ENCODE measurements around the gene TUBB4B.

Gene TUBB4B

DNA sequence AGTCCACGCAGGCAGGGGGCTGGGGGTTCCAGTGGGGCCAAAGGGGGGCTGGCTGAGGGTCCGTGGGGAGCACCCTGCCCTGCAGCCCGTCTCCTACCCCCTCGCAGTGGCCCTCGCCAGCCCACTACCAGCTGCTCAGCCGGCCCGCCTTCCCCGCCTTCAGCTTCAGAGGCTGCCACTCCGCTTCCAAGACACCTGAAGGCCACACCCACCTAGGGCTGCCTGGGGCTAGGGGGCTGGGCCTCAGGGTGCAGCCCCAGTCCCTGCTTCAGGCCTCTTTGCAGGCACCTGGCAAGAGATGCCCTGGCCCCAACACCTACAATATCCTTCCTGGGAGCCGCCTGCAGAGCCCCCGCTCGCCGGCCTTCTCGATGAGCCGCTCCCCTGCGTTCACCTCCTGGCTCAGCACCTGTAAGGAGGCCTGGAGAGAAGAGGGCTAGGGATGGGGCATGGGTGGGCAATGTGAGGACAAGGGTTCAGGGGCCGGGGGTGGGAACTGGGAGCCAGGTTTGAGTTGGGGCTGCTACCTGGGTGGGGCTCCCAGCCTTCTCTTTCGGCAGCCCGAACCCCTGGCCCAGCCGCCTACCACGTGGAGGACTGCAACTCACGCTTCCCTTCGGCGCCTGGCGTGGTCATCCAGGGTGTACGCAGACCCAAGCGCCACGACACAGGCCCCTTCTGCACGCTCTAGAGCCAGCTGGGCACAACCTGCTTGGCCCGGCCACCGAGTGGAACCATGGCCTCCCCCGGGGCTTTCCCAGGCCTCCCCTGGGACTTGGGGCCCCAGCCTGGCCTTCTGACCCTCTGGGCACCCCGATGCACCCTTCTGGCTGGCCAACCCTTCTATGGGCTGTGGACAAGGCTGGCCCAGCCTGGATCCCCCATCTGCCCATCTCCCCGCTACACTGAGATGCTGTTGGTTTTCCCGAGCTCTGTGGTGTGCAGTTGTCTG lies 11.7 kb downstream of the TUBB4B start:
- no peaks in the 10 kb centered on the region for H3K79me2 ChIP-seq (ENCODE audit: insufficient read depth, low read length)
- H3K27me3 ChIP-seq (ENCODE audit: insufficient read depth, low read length), result no peaks in the 10 kb centered on the region; the same call in 1 of the 2 replicates
- no peaks in the 10 kb centered on the region for H3K9me3 ChIP-seq (ENCODE audit: low read length)
- no peak for TF ChIP-seq EZH2 (IDR thresholded peaks at IDR 0.05; ENCODE audit: borderline replicate concordance, low read length)
- TF ChIP-seq, protein P1, sequence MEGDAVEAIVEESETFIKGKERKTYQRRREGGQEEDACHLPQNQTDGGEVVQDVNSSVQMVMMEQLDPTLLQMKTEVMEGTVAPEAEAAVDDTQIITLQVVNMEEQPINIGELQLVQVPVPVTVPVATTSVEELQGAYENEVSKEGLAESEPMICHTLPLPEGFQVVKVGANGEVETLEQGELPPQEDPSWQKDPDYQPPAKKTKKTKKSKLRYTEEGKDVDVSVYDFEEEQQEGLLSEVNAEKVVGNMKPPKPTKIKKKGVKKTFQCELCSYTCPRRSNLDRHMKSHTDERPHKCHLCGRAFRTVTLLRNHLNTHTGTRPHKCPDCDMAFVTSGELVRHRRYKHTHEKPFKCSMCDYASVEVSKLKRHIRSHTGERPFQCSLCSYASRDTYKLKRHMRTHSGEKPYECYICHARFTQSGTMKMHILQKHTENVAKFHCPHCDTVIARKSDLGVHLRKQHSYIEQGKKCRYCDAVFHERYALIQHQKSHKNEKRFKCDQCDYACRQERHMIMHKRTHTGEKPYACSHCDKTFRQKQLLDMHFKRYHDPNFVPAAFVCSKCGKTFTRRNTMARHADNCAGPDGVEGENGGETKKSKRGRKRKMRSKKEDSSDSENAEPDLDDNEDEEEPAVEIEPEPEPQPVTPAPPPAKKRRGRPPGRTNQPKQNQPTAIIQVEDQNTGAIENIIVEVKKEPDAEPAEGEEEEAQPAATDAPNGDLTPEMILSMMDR (IDR thresholded peaks at IDR 0.05; ENCODE audit: low read length), result no peak
- no peak overlapping the region for H3K4me3 ChIP-seq (ENCODE audit: low read depth, low read length, poor library complexity, severe bottlenecking)
- H3F3A ChIP-seq (ENCODE audit: insufficient read depth, low read length), result no peaks in the 10 kb centered on the region
- peak overlapping the region; percentile 85; the same call in 1 of the 2 replicates for H3K4me2 ChIP-seq (ENCODE audit: low read length)
- peaks cover 46% of the 10 kb centered on the region for H3K4me1 ChIP-seq (ENCODE audit: insufficient read depth, low read length, severe bottlenecking)
- H3K9me2 ChIP-seq (ENCODE audit: low read depth, low read length), result no peaks in the 10 kb centered on the region
- H3K9ac ChIP-seq (ENCODE audit: low read length), result no peak overlapping the region; the same call in 1 of the 2 replicates
- H3K36me3 ChIP-seq (ENCODE audit: insufficient read depth, low read length), result no peaks in the 10 kb centered on the region
- no peak overlapping the region for H3K27ac ChIP-seq (ENCODE audit: low read depth, low read length, poor library complexity, severe bottlenecking)
- no peaks in the 10 kb centered on the region for H4K20me1 ChIP-seq (ENCODE audit: insufficient read depth, low read length)
- no peak overlapping the region for H2AFZ ChIP-seq (ENCODE audit: low read length)

DNA sequence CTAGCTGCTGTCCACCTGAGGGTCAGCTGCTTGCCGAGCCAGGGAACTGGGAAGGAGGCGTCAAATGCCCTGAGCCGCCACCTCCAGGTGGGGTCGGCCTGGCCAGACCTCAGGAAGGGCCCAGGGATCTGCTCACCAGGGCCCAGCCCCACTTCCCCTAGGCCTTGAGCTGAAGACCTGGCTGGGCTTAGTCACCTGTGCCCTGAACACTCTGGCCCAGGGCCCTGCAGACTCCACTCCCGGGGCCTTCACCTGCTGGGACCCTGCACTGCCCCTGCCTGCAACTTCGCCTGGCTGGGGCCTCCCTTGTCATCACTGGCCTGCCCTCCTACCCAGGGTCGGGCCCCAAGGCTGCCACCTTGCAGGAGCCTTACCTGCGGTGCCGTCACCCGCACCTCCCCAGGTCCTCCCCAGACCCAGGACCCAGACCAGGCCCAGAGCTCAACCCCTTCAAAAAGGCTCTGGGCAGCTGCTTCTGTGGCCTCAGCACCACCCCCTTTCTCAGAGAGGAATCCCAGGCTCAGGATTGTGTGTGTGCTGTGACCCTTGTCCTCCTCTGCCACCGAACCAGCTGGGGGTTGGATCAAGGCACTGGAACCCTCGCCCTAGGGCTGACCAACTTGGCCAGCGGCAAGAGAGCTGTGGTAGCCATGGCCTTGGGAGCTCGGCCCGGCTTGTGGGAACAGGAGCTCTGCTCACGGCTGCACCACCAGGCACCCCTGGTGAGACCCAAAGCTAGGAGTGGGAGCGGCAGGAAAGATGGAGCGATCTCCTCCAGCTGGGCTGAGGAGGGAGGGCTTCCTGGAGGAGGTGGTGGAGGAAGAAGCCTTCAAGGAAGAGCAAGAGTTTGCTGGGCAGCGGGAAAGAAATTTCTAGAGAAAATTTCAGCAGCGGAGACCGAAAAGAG lies 12.9 kb downstream of the TUBB4B start:
- TF ChIP-seq, protein P1 (IDR thresholded peaks at IDR 0.05; ENCODE audit: low read length), result no peak
- no peak for TF ChIP-seq EZH2 (IDR thresholded peaks at IDR 0.05; ENCODE audit: borderline replicate concordance, low read length)
- Histone ChIP-seq H4K20me1 (ENCODE audit: insufficient read depth, low read length) (no peaks in the 10 kb centered on the region), H3K79me2 (ENCODE audit: insufficient read depth, low read length) (no peaks in the 10 kb centered on the region), H3K4me1 (ENCODE audit: insufficient read depth, low read length, severe bottlenecking) (peaks cover 46% of the 10 kb centered on the region), H3F3A (ENCODE audit: insufficient read depth, low read length) (no peaks in the 10 kb centered on the region), H3K9ac (ENCODE audit: low read length) (peak overlapping the region; percentile 86), H2AFZ (ENCODE audit: low read length) (no peak overlapping the region), H3K4me3 (ENCODE audit: low read depth, low read length, poor library complexity, severe bottlenecking) (peak overlapping the region; percentile 72), H3K27me3 (ENCODE audit: insufficient read depth, low read length) (no peaks in the 10 kb centered on the region; the same call in 1 of the 2 replicates), H3K9me2 (ENCODE audit: low read depth, low read length) (no peaks in the 10 kb centered on the region), H3K4me2 (ENCODE audit: low read length) (peak overlapping the region; percentile 85), H3K36me3 (ENCODE audit: insufficient read depth, low read length) (peaks cover 6% of the 10 kb centered on the region), H3K9me3 (ENCODE audit: low read length) (no peaks in the 10 kb centered on the region), H3K27ac (ENCODE audit: low read depth, low read length, poor library complexity, severe bottlenecking) (no peak overlapping the region)

DNA sequence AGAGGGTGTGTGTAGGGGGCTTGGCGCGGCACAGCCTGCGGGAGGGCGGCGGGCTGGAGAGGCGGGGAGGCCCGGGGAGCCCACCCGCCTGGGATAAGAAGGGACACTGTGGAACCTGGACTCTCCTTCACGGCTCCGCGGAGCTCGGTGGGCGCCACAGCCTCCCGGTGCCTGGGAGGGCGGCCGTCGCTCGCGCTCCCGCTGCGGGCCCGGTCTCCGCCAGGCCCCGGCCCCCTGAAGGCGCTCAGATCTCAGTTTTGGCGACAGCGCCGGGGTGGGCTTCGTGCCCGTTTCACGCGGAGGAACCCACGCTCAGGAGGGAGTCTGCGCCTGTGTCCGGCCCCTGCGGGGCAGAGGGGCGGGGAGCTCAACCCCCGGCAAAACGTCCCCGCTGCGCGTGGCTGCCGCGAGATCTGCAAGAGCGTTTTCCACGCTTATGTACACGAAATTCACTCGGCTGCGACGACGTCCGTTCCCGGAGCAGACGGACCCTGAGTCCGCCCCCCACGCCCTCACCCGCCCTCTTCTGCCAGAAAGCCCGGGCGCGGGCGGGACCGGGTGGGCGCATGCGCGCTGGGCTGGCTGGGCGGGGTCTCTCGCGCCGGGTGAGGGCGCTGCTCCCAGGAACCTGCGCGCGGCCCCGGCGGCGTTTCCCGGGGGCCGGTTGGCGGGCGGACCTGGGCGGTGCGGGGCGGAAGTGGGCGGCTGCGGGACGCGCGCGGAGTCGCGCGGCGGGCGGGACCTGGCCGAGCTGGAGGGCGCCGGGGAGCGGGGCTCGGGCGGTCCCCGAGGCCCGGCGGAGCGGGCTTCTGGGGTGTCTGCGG lies 13.7 kb downstream of the TUBB4B start, which contains the start of gene NELFB:
TSS of gene NELFB (plus strand) at position 704 of the 824 bp plus-strand sequence.
- no peak within 1 kb of the TSS for H3K27ac ChIP-seq (ENCODE audit: low read depth, low read length, poor library complexity, severe bottlenecking)
- no peaks in the 10 kb centered on the region; the same call in 1 of the 2 replicates for H3K27me3 ChIP-seq (ENCODE audit: insufficient read depth, low read length)
- H3K4me1 ChIP-seq (ENCODE audit: insufficient read depth, low read length, severe bottlenecking), result peaks cover 46% of the 10 kb centered on the region
- no peaks in the 10 kb centered on the region for H3K79me2 ChIP-seq (ENCODE audit: insufficient read depth, low read length)
- peak within 1 kb of the TSS; percentile 90 for H3K4me3 ChIP-seq (ENCODE audit: low read depth, low read length, poor library complexity, severe bottlenecking)
- no peaks in the 10 kb centered on the region for H3K9me2 ChIP-seq (ENCODE audit: low read depth, low read length)
- peaks cover 10% of the 10 kb centered on the region for H3K36me3 ChIP-seq (ENCODE audit: insufficient read depth, low read length)
- no peaks in the 10 kb centered on the region for H4K20me1 ChIP-seq (ENCODE audit: insufficient read depth, low read length)
- no peak for TF ChIP-seq EZH2 (IDR thresholded peaks at IDR 0.05; ENCODE audit: borderline replicate concordance, low read length)
- TF ChIP-seq, protein P1 (IDR thresholded peaks at IDR 0.05; ENCODE audit: low read length), result no peak
- H2AFZ ChIP-seq (ENCODE audit: low read length), result 0 out of 2 replicates have a peak within 1 kb of the TSS, but pooled peaks have one; percentile 22
- H3K4me2 ChIP-seq (ENCODE audit: low read length), result peak within 1 kb of the TSS; percentile 88
- peak within 1 kb of the TSS; percentile 89 for H3K9ac ChIP-seq (ENCODE audit: low read length)
- H3F3A ChIP-seq (ENCODE audit: insufficient read depth, low read length), result no peaks in the 10 kb centered on the region
- H3K9me3 ChIP-seq (ENCODE audit: low read length), result no peaks in the 10 kb centered on the region
